NCI-H82 (cell line): ENCODE measurements around the gene DPF1.

Source experiments
- DNase-seq: peaks from one replicate; lab custom pipeline; 2025; lab: John Stamatoyannopoulos, UW

DPF1 gene

DNA sequence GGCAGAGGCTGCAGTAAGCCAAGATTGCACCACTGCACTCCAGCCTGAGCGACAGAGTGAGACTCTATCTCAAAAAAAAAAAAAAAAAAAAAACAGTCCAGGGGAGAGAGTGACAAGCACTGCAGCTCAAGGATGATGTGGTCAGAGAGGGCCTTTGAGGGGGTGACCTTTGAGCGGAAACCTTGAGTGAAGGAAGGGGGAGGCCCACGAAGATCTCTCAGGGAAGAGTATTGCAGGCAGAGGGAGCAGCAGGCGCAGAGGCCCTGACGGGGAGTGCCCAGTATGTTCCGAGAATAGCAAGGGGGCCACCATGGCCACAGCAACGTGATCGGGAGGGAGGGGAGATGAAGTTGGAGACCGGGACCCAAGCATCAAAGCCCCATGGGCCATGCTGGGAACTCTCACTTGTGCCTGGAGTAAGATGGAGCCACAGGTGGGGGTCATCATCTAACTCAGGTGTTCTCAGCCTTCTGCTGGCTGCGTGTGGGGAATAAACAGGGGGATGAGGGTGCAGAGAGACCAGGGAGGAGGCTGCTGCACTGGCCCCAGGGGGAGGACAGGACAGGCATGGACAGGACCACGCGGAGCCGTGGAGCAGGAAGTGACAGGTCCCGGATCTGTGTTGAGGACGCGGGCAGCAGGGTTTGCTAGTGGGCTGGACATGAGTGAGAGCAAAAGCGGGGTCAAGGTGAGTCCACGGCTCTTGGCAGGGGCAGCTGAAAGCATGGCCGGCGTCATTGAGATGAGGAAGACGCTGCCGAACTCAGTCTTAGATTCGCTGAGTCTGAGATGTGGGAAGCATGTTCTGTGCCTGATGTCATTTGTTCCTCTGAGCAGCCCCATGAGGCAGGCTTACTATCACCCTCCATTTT is 60.4 kb downstream of the DPF1 start:
- no peak for DNase-seq

DNA sequence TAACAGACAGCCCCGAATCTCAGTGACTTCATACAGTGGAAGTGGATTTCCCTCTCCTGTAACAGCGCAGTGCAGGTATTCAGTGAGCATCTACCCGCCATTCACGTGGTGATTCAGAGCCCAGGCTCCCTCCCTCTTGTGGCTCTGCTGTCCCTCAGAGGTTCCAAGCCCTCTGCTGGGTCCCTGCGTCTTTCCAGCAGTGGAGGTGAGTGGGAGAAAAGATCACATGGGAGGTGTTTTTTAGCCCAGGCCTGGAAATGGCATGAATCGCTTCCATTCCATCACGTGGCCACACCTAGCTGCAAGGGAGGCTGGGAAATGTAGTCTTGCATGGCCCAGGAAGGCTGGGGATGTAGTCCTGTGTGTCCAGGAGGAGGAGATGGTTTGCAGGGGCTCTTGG is 61.4 kb downstream of the DPF1 start:
- DNase-seq = no peak

GRCh38 chr19:38162094-38162493 is 61.9 kb downstream of the DPF1 start:
- DNase-seq = no peak
